ENCODE measurements around the gene MGST2. TPM values are rescaled to one million over a fixed set of nuclear protein-coding genes. Genes with fewer than 3 reads are reported as not detected.

MGST2 gene
- total RNA-seq, 1 experiment from 2014 or later: 14.9 TPM

- Mint-ChIP-seq H3K27ac (no peak overlapping the region), H3K9me3 (no peaks in the 10 kb centered on the region), H3K36me3 (no peaks in the 10 kb centered on the region), H3K4me3 (no peak overlapping the region), H3K27me3 (ENCODE audit: low read depth) (peaks cover 5% of the 10 kb centered on the region; the same call in 1 of the 2 replicates), H3K4me1 (peaks cover 24% of the 10 kb centered on the region)
- ChIA-PET CTCF (interaction anchor here (1.0 kb wide), 1 partner anchor 10 kb away, joined by 3 read pairs; no protein-coding TSS in a partner anchor), POLR2A (no interaction called here)
- ATAC-seq (no peak), DNase-seq (ENCODE audit: low spot score) (no peak)
- TF ChIP-seq SOX15 (CRISPR knock-in tag; IDR thresholded peaks at IDR 0.05) (no peak), OVOL2 (CRISPR knock-in tag; IDR thresholded peaks at IDR 0.05; ENCODE audit: borderline replicate concordance) (no peak), ZNF263 (CRISPR knock-in tag; IDR thresholded peaks at IDR 0.05; ENCODE audit: low read depth) (no peak), PRDM15 (CRISPR knock-in tag; IDR thresholded peaks at IDR 0.05) (no peak)
Measured at GRCh38 chr4:139660568-139661043, 5.0 kb upstream of the MGST2 start.

- ATAC-seq (no peak), DNase-seq (ENCODE audit: low spot score) (no peak)
- Mint-ChIP-seq H3K27ac (no peak overlapping the region), H3K36me3 (peaks cover under 1% of the 10 kb centered on the region; the same call in 1 of the 2 replicates), H3K4me3 (no peak overlapping the region), H3K9me3 (peaks cover under 1% of the 10 kb centered on the region), H3K27me3 (ENCODE audit: low read depth) (no peaks in the 10 kb centered on the region), H3K4me1 (peaks cover 33% of the 10 kb centered on the region)
- ChIA-PET POLR2A (no interaction called here), CTCF (interaction anchor here (1.1 kb wide), 1 partner anchor 13 kb away, joined by 3 read pairs; no protein-coding TSS in a partner anchor)
- TF ChIP-seq E2F1 (CRISPR knock-in tag; IDR thresholded peaks at IDR 0.05) (no peak), TEAD4 (CRISPR knock-in tag; IDR thresholded peaks at IDR 0.05) (no peak), E2F5 (CRISPR knock-in tag; IDR thresholded peaks at IDR 0.05) (no peak), ZBTB21 (CRISPR knock-in tag; IDR thresholded peaks at IDR 0.05; ENCODE audit: borderline replicate concordance) (no peak), IRF2 (CRISPR knock-in tag; IDR thresholded peaks at IDR 0.05; ENCODE audit: borderline replicate concordance, low read depth) (no peak), STAT6 (CRISPR knock-in tag; conservative IDR thresholded peaks at IDR 0.05; ENCODE audit: low read depth) (no peak), FOXK1 (CRISPR knock-in tag; IDR thresholded peaks at IDR 0.05) (no peak), USF2 (CRISPR knock-in tag; IDR thresholded peaks at IDR 0.05) (no peak), ZSCAN18 (CRISPR knock-in tag; IDR thresholded peaks at IDR 0.05) (no peak), PREB (CRISPR knock-in tag; IDR thresholded peaks at IDR 0.05; ENCODE audit: borderline replicate concordance) (no peak), MLX (CRISPR knock-in tag; IDR thresholded peaks at IDR 0.05) (no peak), ZNF219 (CRISPR knock-in tag; IDR thresholded peaks at IDR 0.05; ENCODE audit: borderline replicate concordance) (no peak)
Measured at GRCh38 chr4:139663561-139664138, 2.0 kb upstream of the MGST2 start.
